Renal cortex interstitium (tissue), 11 donors: Measurements from ENCODE around the gene HOXC11. TPM values are rescaled to one million over a fixed set of nuclear protein-coding genes. Genes with fewer than 3 reads are reported as not detected.

Experiments used
- DNase-seq, 11 donors: peaks; one replicate each; pipeline ENCODE4 v3.0.0-alpha.2; 2013; ENCODE audit warnings: low read depth in 9 of 11, low spot score in 4 of 11; ENCODE audit errors: extremely low read depth in 1 of 11
- polyA plus RNA-seq, 3 donors: library from polyadenylated mRNA; unstranded; fragments of 120-200 nt; gene quantifications; one replicate each; pipeline ENCODE4 v1.2.1, GENCODE V29; 2013; ENCODE audit not compliant: insufficient read length in 3 of 3

The HOXC11 gene
- polyA plus RNA-seq, 3 donors = 1.8 to 5.7 (median 3.2) TPM

GRCh38 chr12:54024127-54024526, 51.2 kb downstream of the HOXC11 start:
- DNase-seq = no peak

- no peak for DNase-seq
Observed at GRCh38 chr12:54024581-54025305, 51.8 kb downstream of the HOXC11 start.

GRCh38 chr12:54025499-54026405, 52.8 kb downstream of the HOXC11 start:
- no peak for DNase-seq

- DNase-seq = no peak
Observed at GRCh38 chr12:54026640-54027441, 53.9 kb downstream of the HOXC11 start.

Other genes starting within 250 kb of the HOXC11 start
- gene CALCOCO1, start 245.7 kb upstream of the HOXC11 start, polyA plus RNA-seq = 100 to 1,000 TPM; 118 to 141 (median 120) TPM
- under 1 TPM in 1 of 3 donors, not detected in 2; 0.35 TPM for gene CISTR, start 221.1 kb upstream of the HOXC11 start, polyA plus RNA-seq
- gene HOXC13, start 34.3 kb upstream of the HOXC11 start, polyA plus RNA-seq = under 1 TPM in 1 of 3 donors, not detected in 2; 0.11 TPM
- gene HOXC12, start 18.2 kb upstream of the HOXC11 start, polyA plus RNA-seq = not detected
- gene HOTAIR, start 1.8 kb downstream of the HOXC11 start, polyA plus RNA-seq = 1 to 10 TPM; 1.6 to 4.3 (median 3.0) TPM
- gene HOXC10, start 12.0 kb downstream of the HOXC11 start, polyA plus RNA-seq = 10 to 100 TPM; 65.1 to 76.9 (median 65.1) TPM
- gene HOXC9, start 27.0 kb downstream of the HOXC11 start, polyA plus RNA-seq = 10 to 100 TPM; 25.5 to 34.1 (median 26.5) TPM
- gene HOXC8, start 35.9 kb downstream of the HOXC11 start, polyA plus RNA-seq = 10 to 100 TPM in 2 of 3 donors, 1 to 10 TPM in 1; 9.9 to 13.1 (median 11.4) TPM
- gene HOXC6, start 55.3 kb downstream of the HOXC11 start, polyA plus RNA-seq = 10 to 100 TPM; 31.7 to 44.4 (median 36.6) TPM
- 1 to 10 TPM; 2.0 to 4.3 (median 2.3) TPM for gene HOXC5, start 59.9 kb downstream of the HOXC11 start, polyA plus RNA-seq
- 10 to 100 TPM; 53.9 to 76.1 (median 59.0) TPM for gene HOXC4, start 80.7 kb downstream of the HOXC11 start, polyA plus RNA-seq
- gene SMUG1, start 215.9 kb downstream of the HOXC11 start, polyA plus RNA-seq = 10 to 100 TPM; 29.2 to 37.4 (median 31.2) TPM